NCI-H187 treated with DMSO at 0.1 percent for 48 hours (cell line): ENCODE results near the gene USP4.
"Not testable (repeated sequence)": the region's sequence is repeated elsewhere in the genome, so short reads cannot be mapped to it uniquely, and the experiment has no call there.

Source experiments
- DNase-seq: peaks from one replicate; lab custom pipeline; 2025; lab: John Stamatoyannopoulos, UW

The USP4 gene

DNA sequence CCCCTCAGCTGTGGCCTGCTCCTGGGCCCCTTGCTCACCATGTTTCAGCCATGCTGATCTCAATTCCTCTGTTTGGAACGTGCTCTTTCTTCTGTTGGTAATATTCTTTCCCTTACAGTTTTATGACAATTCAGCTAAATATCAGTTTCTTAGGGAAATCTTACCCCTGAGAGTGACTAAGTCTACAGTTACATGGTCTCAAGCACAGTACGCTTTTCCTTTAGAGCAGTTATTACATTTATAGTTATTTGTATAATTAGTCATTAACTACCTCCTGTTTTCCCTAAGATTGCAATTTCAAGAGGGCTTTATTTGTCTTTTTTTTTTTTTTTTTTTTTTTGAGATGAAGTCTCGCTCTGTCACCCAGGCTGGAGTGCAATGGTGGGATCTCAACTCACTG lies 86.3 kb downstream of the USP4 start:
- DNase-seq: no peak

- DNase-seq: no peak
Measured at GRCh38 chr3:49248840-49249227, 91.0 kb downstream of the USP4 start.

DNA sequence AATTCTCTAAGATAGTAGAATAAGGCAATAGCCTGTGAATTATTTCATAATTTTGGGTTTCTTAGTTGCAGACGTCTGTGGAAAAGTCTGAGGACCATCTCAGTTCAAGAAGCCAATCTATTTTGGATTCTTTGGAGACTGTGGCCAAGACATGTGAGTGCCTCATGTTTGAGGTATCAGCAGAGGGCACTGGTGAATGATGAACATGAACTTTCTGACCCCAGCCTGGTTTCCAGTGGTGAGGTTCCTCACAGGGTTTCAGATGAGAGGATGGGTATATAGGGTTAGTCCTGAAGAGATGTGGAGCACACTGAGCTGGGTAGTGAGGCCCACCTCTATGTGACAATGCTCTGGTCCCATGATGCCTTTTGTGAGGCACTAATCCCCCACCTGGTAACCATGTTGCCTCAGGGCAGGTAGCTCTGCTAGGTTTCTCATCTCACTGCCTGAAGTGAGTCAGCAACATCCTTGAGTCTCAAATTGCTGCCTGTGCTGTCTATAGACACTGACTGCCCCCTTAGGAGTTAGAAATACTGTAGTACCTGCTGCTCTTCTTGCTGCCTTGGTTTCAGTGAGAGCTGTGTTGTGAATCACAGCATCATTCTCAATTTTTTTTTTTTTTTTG lies 95.2 kb downstream of the USP4 start:
- DNase-seq: no peak

DNA sequence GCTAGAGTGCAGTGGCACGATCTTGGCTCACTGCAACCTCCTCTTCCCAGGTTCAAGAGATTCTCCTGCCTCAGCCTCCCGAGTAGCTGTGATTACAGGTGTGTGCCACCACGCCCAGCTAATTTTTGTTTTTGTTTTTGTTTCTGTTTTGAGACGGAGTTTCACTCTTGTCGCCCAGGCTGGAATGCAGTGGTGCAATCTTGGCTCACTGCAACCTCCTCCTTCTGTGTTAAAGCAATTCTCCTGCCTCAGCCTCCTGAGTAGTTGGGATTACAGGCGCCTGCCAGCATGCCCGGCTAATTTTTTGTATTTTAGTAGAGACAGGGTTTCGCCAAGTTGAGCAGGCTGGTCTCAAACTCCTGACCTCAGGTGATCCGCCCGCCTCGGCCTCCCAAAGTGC lies 99.8 kb downstream of the USP4 start:
- DNase-seq: not testable (repeated sequence)

GRCh38 chr3:49238274-49239127 lies 101.4 kb downstream of the USP4 start:
- no peak for DNase-seq

DNA sequence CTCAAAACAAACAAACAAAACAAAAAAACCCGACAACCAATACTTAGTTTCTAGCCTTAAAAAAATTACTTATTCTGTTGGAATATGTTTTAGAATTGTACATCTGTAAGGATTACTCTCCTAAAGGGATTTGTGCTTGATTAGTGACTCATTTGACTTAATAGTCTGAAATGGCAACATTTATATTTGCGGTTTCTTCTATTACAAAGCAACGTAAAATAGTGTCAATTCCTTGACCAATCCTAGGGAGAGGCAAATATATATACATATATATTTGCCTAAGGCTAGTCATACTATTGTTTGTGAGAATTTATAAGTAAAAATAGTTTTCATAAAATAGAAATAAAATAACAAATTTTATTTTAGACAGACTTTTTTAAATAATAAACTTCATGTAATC lies 102.5 kb downstream of the USP4 start:
- no peak for DNase-seq

- DNase-seq: no peak
Measured at GRCh38 chr3:49236226-49236625, 103.6 kb downstream of the USP4 start.

GRCh38 chr3:49228817-49229216 lies 111.0 kb downstream of the USP4 start:
- DNase-seq: not testable (repeated sequence)
